Measurements from ENCODE around the gene DBH.

DNA sequence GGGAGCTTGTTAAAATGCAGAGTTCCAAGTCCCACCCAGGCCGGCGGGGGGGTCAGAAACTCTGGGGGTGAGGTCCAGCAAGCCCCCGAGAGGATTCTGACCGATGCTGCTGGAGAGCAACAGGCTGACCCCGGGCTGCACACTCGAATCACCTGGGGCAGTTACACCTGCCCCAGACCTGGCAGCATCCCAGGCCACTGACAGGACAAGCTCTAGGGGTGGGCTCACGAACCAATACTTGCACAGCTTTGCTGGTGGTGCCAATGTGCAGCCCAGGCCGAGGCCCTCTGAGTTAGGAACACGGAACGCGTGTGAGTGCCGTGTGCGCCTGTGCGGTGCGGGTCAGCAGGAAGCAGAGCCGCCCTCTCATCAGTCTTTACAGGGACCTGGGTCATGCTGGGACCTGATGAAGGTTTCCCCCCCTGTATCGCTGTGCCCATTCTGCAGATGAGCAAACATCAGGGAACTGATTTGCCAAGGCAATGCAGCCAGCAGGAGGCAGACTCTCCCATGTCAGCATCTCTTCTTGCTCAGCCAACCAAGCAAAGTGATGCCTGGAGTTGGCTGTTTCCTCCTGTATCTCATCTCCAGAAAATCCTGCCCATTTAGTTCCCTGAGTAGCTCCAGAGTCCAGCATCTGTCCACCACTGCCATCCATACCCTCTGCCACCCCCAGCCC, 43.3 kb upstream of the DBH start:
- TF ChIP-seq, protein P1, sequence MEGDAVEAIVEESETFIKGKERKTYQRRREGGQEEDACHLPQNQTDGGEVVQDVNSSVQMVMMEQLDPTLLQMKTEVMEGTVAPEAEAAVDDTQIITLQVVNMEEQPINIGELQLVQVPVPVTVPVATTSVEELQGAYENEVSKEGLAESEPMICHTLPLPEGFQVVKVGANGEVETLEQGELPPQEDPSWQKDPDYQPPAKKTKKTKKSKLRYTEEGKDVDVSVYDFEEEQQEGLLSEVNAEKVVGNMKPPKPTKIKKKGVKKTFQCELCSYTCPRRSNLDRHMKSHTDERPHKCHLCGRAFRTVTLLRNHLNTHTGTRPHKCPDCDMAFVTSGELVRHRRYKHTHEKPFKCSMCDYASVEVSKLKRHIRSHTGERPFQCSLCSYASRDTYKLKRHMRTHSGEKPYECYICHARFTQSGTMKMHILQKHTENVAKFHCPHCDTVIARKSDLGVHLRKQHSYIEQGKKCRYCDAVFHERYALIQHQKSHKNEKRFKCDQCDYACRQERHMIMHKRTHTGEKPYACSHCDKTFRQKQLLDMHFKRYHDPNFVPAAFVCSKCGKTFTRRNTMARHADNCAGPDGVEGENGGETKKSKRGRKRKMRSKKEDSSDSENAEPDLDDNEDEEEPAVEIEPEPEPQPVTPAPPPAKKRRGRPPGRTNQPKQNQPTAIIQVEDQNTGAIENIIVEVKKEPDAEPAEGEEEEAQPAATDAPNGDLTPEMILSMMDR (IDR thresholded peaks at IDR 0.05; ENCODE audit: insufficient read depth, low read length, poor library complexity, severe bottlenecking) = peak; percentile 23
- TF ChIP-seq EZH2phosphoT487 (conservative IDR thresholded peaks at IDR 0.05; ENCODE audit: low read length) = no peak
